CD4-positive, alpha-beta T cell (primary cell): Measurements from ENCODE around the gene CATSPER4. TPM values are rescaled to one million over a fixed set of nuclear protein-coding genes. Genes with fewer than 3 reads are reported as not detected.

Experiments
- ATAC-seq: fragments of 200-7000 bp; cut with Tn5 transposase; one replicate; pipeline ENCODE4 v1.10.0; 2022; ENCODE audit warnings: mild to moderate bottlenecking; ENCODE audit not compliant: poor library complexity
- CTCF ChIA-PET: fragments of 350-600 bp; sonication (Branson Sonifier 250); formaldehyde crosslinking; loops from one replicate; lab custom pipeline; 2021; ENCODE audit warnings: antibody characterized with exemption, inconsistent platforms; lab: Charles Lee
- POLR2A ChIA-PET: fragments of 350-600 bp; sonication (Branson Sonifier 250); formaldehyde crosslinking; loops from one replicate; lab custom pipeline; 2021; ENCODE audit warnings: antibody characterized with exemption, inconsistent platforms; lab: Charles Lee
- DNase-seq, 14 experiments: peaks; one replicate each; pipeline ENCODE4 v3.0.0-alpha.2; 2013 to 2020; ENCODE audit warnings: mixed read lengths in 2 of 14
- H3K27ac ChIP-seq, 2 donors: one replicate each; pipeline versions ENCODE4 v1.5.1 to v1.7.0; 2013; ENCODE audit warnings: low read length in 2 of 2, low read depth in 1 of 2, mild to moderate bottlenecking in 1 of 2
- H3K27me3 ChIP-seq, 2 experiments: 1 replicate in 1 of 2; 2 replicates in 1 of 2; pipeline versions ENCODE4 v1.6.1 to v1.7.0; 2013; ENCODE audit warnings: low read length in 2 of 2, control low read depth in 1 of 2, mild to moderate bottlenecking in 1 of 2, moderate library complexity in 1 of 2; ENCODE audit not compliant: insufficient read depth in 2 of 2, control insufficient read depth in 1 of 2
- H3K36me3 ChIP-seq: one replicate; pipeline ENCODE4 v1.6.1; 2013; ENCODE audit warnings: low read length, control low read depth; ENCODE audit not compliant: insufficient read depth
- H3K4me1 ChIP-seq: one replicate; pipeline ENCODE4 v1.6.1; 2013; ENCODE audit warnings: low read length, control low read depth; ENCODE audit not compliant: insufficient read depth
- H3K4me3 ChIP-seq: one replicate; pipeline ENCODE4 v1.5.1; 2013; ENCODE audit warnings: mild to moderate bottlenecking, low read length, moderate library complexity
- H3K9me3 ChIP-seq, 2 experiments: 1 replicate in 1 of 2; 2 replicates in 1 of 2; pipeline versions ENCODE4 v1.6.1 to v1.7.0; 2013; ENCODE audit warnings: low read length in 2 of 2, mild to moderate bottlenecking in 2 of 2, control low read depth in 1 of 2, moderate library complexity in 1 of 2; ENCODE audit not compliant: control insufficient read depth in 1 of 2, insufficient read depth in 1 of 2
- H3K27ac Mint-ChIP-seq: one replicate; pipeline ENCODE4 v1.8.0; 2020; ENCODE audit warnings: mixed read lengths
- H3K27me3 Mint-ChIP-seq: one replicate; pipeline ENCODE4 v1.8.0; 2021; ENCODE audit warnings: mixed read lengths
- H3K36me3 Mint-ChIP-seq: one replicate; pipeline ENCODE4 v1.8.0; 2021; ENCODE audit warnings: low read depth, mixed read lengths
- H3K4me1 Mint-ChIP-seq: one replicate; pipeline ENCODE4 v1.8.0; 2021; ENCODE audit warnings: low read depth, mixed read lengths
- H3K4me3 Mint-ChIP-seq: one replicate; pipeline ENCODE4 v1.8.0; 2020; ENCODE audit warnings: mild to moderate bottlenecking, mixed read lengths
- H3K9me3 Mint-ChIP-seq: one replicate; pipeline ENCODE4 v1.8.0; 2020; ENCODE audit warnings: mixed read lengths
- intact Hi-C, 2 experiments: fragments of 100-400 bp; cut with DNase I in 1 of 2; cut with micrococcal nuclease in 1 of 2; formaldehyde crosslinking; loops; one replicate each; pipeline versions ENCODE4 v1.15.1 to v1.9.0; 2023 to 2025; cut with DNase I, micrococcal nuclease
- total RNA-seq, 174 experiments: library from RNA in 2 of 174; stranded (reverse) in 2 of 174; gene quantifications; one replicate each; pipeline ENCODE4 v1.2.3 and lab custom pipeline; 2021 to 2026
- TF ChIP-seq, protein P1 (sequence below): fragments of 200-600 bp; IDR thresholded peaks from one replicate; pipeline ENCODE4 v1.8.0; 2022; ENCODE audit warnings: antibody characterized with exemption, mild to moderate bottlenecking

CATSPER4 gene
- total RNA-seq, 2 experiments from 2014 or later, result not detected

DNA sequence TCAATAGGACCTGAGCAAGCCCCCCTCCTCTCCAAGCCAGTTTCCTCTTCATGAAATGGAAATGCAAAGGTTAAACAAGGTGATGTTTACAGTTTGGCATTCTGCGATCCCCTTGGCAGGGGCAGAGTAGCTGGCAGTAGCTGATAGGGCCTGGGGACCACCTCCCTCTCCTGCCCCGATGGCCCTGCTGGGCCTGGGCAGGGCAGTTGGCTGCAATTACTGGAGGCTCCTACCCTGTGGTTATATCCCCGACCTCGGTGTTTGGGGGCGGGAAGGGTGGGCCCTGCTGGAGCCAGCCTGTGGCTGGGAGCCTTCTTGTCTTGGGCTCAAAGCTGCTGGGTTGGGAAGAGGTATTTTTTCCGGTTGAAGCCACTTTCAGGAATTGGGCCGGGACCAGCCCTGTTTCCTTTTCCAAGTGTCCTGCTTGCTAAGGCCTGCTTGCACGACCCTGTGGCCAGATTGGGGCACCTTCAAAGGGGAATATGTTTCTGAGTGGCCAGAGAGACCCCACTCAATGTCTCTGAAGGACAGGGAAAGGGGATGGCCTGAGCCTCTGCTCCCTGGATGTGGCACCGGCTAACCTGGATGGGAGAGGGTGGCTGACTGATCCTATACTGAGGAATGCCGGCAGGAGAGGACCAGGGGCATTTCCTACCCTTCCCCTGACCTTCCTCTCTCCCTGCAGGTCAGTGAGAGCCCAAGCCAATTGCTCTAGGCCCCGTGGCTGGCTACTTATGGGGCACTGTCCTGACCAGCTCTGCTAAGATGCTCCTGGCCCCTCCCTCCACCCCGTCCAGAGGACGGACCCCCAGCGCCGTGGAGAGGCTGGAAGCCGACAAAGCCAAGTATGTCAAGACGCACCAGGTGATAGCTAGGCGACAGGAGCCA is 29.6 kb upstream of the CATSPER4 start:
- ChIA-PET POLR2A (interaction anchor here (0.7 to 1.3 kb wide), 2 partner anchors 73 kb away, joined by 4 to 5 read pairs; partner anchors contain the start of gene CEP85), CTCF (interaction anchor here (0.8 kb wide), 1 partner anchor 16 kb away, joined by 4 read pairs; no protein-coding TSS in a partner anchor)
- H3K9me3 ChIP-seq, result no peaks in the 10 kb centered on the region
- ATAC-seq (no peak), DNase-seq (no peak)
- peaks cover 42% of the 10 kb centered on the region for H3K27me3 Mint-ChIP-seq
- H3K4me1 ChIP-seq, result peaks cover 31% of the 10 kb centered on the region
- H3K9me3 Mint-ChIP-seq, result no peaks in the 10 kb centered on the region
- no peak overlapping the region for H3K27ac ChIP-seq
- H3K27me3 ChIP-seq, result peaks cover 30 to 44% of the 10 kb centered on the region in 2 experiments
- intact Hi-C loops, result loop anchor here in 1 of 2 experiments (10.0 kb wide), 2 partner anchors 204 to 234 kb away; no protein-coding TSS in a partner anchor
- H3K4me3 ChIP-seq, result no peak overlapping the region
- H3K4me1 Mint-ChIP-seq, result peaks cover 5% of the 10 kb centered on the region
- H3K36me3 ChIP-seq, result no peaks in the 10 kb centered on the region
- TF ChIP-seq, protein P1, sequence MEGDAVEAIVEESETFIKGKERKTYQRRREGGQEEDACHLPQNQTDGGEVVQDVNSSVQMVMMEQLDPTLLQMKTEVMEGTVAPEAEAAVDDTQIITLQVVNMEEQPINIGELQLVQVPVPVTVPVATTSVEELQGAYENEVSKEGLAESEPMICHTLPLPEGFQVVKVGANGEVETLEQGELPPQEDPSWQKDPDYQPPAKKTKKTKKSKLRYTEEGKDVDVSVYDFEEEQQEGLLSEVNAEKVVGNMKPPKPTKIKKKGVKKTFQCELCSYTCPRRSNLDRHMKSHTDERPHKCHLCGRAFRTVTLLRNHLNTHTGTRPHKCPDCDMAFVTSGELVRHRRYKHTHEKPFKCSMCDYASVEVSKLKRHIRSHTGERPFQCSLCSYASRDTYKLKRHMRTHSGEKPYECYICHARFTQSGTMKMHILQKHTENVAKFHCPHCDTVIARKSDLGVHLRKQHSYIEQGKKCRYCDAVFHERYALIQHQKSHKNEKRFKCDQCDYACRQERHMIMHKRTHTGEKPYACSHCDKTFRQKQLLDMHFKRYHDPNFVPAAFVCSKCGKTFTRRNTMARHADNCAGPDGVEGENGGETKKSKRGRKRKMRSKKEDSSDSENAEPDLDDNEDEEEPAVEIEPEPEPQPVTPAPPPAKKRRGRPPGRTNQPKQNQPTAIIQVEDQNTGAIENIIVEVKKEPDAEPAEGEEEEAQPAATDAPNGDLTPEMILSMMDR, result no peak
- H3K27ac Mint-ChIP-seq, result no peak overlapping the region
- no peaks in the 10 kb centered on the region for H3K36me3 Mint-ChIP-seq
- no peak overlapping the region for H3K4me3 Mint-ChIP-seq

GRCh38 chr1:26161415-26162219 is 28.8 kb upstream of the CATSPER4 start:
- ChIA-PET POLR2A (interaction anchor here (1.3 kb wide), 1 partner anchor 72 kb away, joined by 5 read pairs; the partner anchor contains the start of gene CEP85), CTCF (no interaction called here)
- no peak overlapping the region for H3K27ac ChIP-seq
- Mint-ChIP-seq H3K27me3 (peaks cover 39% of the 10 kb centered on the region), H3K27ac (no peak overlapping the region), H3K9me3 (no peaks in the 10 kb centered on the region), H3K4me1 (peaks cover 5% of the 10 kb centered on the region), H3K4me3 (peak overlapping the region; percentile 58), H3K36me3 (no peaks in the 10 kb centered on the region)
- peaks cover 26 to 44% of the 10 kb centered on the region in 2 experiments for H3K27me3 ChIP-seq
- intact Hi-C loops, result loop anchor here (1.0 to 10.0 kb wide), 3 partner anchors 56 to 233 kb away; no protein-coding TSS in a partner anchor
- peak in 10 of 14 experiments; percentile 16 to 65 (median 32) for DNase-seq
- H3K36me3 ChIP-seq, result no peaks in the 10 kb centered on the region
- H3K4me1 ChIP-seq, result peaks cover 29% of the 10 kb centered on the region
- H3K9me3 ChIP-seq, result no peaks in the 10 kb centered on the region
- H3K4me3 ChIP-seq, result peak overlapping the region; percentile 12
- ATAC-seq, result peak; percentile 63
- TF ChIP-seq, protein P1, result no peak

DNA sequence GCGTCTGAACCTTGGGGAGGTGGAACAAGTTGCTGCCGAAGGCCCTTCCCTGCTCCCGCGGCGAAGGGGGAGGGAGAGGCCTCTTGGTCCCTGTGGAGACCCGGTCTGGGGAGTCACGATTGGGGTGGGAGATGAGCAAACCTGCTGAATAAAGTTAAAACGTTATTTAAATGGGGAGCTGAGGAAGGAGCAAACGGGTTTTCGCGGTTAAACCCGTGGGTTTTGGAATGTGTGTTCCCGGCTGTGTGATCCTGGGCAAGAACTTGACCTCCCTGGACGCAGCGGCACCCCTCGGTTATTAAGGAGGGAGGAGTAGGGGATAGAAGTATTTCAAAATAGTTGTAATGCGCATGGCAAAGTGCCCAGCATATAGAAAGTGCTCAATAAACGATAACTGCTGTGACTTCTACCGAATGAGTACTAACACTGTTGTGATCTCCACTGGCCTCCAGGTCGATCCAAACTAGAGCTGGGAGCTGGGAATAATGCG is 28.1 kb upstream of the CATSPER4 start:
- Mint-ChIP-seq H3K4me1 (peaks cover 5% of the 10 kb centered on the region), H3K4me3 (peak overlapping the region; percentile 58), H3K27ac (no peak overlapping the region), H3K36me3 (no peaks in the 10 kb centered on the region), H3K9me3 (no peaks in the 10 kb centered on the region), H3K27me3 (peaks cover 37% of the 10 kb centered on the region)
- ChIA-PET POLR2A (interaction anchor here (1.3 kb wide), 1 partner anchor 72 kb away, joined by 5 read pairs; the partner anchor contains the start of gene CEP85), CTCF (no interaction called here)
- intact Hi-C loops, result loop anchor here (1.0 to 10.0 kb wide), 3 partner anchors 57 to 233 kb away; no protein-coding TSS in a partner anchor
- no peaks in the 10 kb centered on the region for H3K9me3 ChIP-seq
- TF ChIP-seq, protein P1, result no peak
- no peak overlapping the region for H3K4me3 ChIP-seq
- no peaks in the 10 kb centered on the region for H3K36me3 ChIP-seq
- ATAC-seq (no peak), DNase-seq (peak in 1 of 14 experiments; percentile 34)
- H3K27me3 ChIP-seq, result peaks cover 26 to 44% of the 10 kb centered on the region in 2 experiments
- H3K4me1 ChIP-seq, result peaks cover 26% of the 10 kb centered on the region
- H3K27ac ChIP-seq, result no peak overlapping the region
